Measurements from ENCODE around the gene SLC26A5.

SLC26A5 gene

DNA sequence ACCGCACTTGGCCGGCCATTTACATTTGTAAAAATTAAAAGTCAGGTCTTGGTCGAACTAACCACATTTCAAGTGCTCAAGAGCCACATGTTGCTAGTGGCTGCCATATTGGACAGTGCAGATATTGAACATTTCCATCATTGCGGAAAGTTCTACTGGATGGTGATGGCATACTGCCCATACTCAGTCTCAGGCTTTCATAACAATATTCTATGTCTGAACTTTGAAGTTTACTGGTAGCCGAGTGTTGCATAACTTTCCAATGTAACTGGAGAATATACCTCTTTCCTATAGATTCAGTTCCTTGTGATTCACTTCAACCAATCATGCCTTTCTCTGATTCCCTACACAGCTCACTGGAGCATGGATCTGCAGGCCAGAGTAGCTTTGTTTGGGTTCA lies 54.9 kb downstream of the SLC26A5 start:
- no peak for DNase-seq (ENCODE audit: low read depth)
- TF ChIP-seq, protein P1, sequence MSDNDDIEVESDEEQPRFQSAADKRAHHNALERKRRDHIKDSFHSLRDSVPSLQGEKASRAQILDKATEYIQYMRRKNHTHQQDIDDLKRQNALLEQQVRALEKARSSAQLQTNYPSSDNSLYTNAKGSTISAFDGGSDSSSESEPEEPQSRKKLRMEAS (IDR thresholded peaks at IDR 0.05; ENCODE audit: low read depth, low read length) = no peak
- TF ChIP-seq MYC (IDR thresholded peaks at IDR 0.05; ENCODE audit: low read depth, low read length) = no peak
- TF ChIP-seq POLR2A (IDR thresholded peaks at IDR 0.05; ENCODE audit: extremely low read depth, insufficient read length) = no peak
- TF ChIP-seq, protein P2, sequence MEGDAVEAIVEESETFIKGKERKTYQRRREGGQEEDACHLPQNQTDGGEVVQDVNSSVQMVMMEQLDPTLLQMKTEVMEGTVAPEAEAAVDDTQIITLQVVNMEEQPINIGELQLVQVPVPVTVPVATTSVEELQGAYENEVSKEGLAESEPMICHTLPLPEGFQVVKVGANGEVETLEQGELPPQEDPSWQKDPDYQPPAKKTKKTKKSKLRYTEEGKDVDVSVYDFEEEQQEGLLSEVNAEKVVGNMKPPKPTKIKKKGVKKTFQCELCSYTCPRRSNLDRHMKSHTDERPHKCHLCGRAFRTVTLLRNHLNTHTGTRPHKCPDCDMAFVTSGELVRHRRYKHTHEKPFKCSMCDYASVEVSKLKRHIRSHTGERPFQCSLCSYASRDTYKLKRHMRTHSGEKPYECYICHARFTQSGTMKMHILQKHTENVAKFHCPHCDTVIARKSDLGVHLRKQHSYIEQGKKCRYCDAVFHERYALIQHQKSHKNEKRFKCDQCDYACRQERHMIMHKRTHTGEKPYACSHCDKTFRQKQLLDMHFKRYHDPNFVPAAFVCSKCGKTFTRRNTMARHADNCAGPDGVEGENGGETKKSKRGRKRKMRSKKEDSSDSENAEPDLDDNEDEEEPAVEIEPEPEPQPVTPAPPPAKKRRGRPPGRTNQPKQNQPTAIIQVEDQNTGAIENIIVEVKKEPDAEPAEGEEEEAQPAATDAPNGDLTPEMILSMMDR (IDR thresholded peaks at IDR 0.05; ENCODE audit: low read depth, low read length) = no peak
- H3K4me3 ChIP-seq (ENCODE audit: low read depth, low read length) = no peak overlapping the region

DNA sequence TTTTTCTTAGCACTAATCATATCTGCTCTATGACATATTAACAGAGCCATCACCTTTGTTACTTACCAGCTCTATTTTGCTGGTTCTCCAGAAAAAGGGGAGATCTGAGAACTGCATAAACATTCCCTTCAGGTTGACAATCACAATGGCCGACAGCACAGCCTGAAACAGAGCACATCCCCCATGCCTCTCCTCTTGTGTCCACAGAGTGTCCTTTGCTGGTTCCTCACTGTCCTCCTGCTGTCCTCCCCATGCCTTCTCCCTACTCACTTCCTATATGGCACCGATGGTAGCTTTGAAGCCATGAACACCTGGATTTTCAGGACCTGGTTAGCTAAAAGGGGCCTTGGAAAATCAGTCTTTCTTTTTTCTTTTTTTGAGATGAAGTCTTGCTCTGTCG lies 56.7 kb downstream of the SLC26A5 start:
- no peak overlapping the region for H3K4me3 ChIP-seq (ENCODE audit: low read depth, low read length)
- TF ChIP-seq, protein P2 (IDR thresholded peaks at IDR 0.05; ENCODE audit: low read depth, low read length) = no peak
- TF ChIP-seq, protein P1 (IDR thresholded peaks at IDR 0.05; ENCODE audit: low read depth, low read length) = no peak
- no peak for TF ChIP-seq POLR2A (IDR thresholded peaks at IDR 0.05; ENCODE audit: extremely low read depth, insufficient read length)
- TF ChIP-seq MYC (IDR thresholded peaks at IDR 0.05; ENCODE audit: low read depth, low read length) = no peak
- DNase-seq (ENCODE audit: low read depth) = no peak

GRCh38 chr7:103388469-103389140 lies 57.4 kb downstream of the SLC26A5 start:
- no peak for TF ChIP-seq POLR2A (IDR thresholded peaks at IDR 0.05; ENCODE audit: extremely low read depth, insufficient read length)
- no peak for TF ChIP-seq MYC (IDR thresholded peaks at IDR 0.05; ENCODE audit: low read depth, low read length)
- TF ChIP-seq, protein P1 (IDR thresholded peaks at IDR 0.05; ENCODE audit: low read depth, low read length) = no peak
- TF ChIP-seq, protein P2 (IDR thresholded peaks at IDR 0.05; ENCODE audit: low read depth, low read length) = no peak
- H3K4me3 ChIP-seq (ENCODE audit: low read depth, low read length) = no peak overlapping the region
- no peak for DNase-seq (ENCODE audit: low read depth)

DNA sequence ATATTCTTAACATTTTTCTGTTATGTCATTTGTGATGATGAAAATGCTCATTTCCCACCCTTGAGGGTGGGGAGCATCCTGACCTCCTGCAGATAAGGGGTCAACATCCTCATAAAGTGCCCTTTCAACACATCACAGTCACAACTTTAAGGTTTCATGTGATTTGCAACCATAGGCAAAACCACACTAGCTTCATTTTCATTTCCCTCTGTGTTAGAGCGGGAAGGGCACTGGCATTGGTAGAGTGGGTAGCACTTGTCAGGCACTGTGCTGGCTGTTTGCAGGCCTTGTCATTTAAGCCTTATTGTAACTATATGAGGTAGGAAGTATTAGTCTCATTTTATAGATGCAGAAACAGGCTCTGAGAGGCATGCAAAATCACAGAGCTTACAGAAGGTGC lies 58.8 kb downstream of the SLC26A5 start:
- no peak overlapping the region for H3K4me3 ChIP-seq (ENCODE audit: low read depth, low read length)
- no peak for DNase-seq (ENCODE audit: low read depth)
- TF ChIP-seq, protein P1 (IDR thresholded peaks at IDR 0.05; ENCODE audit: low read depth, low read length) = no peak
- no peak for TF ChIP-seq MYC (IDR thresholded peaks at IDR 0.05; ENCODE audit: low read depth, low read length)
- no peak for TF ChIP-seq POLR2A (IDR thresholded peaks at IDR 0.05; ENCODE audit: extremely low read depth, insufficient read length)
- TF ChIP-seq, protein P2 (IDR thresholded peaks at IDR 0.05; ENCODE audit: low read depth, low read length) = no peak

- TF ChIP-seq, protein P2 (IDR thresholded peaks at IDR 0.05; ENCODE audit: low read depth, low read length) = no peak
- TF ChIP-seq, protein P1 (IDR thresholded peaks at IDR 0.05; ENCODE audit: low read depth, low read length) = no peak
- TF ChIP-seq POLR2A (IDR thresholded peaks at IDR 0.05; ENCODE audit: extremely low read depth, insufficient read length) (no peak), MYC (IDR thresholded peaks at IDR 0.05; ENCODE audit: low read depth, low read length) (no peak)
- DNase-seq (ENCODE audit: low read depth) = no peak
These were observed 64.0 kb downstream of the SLC26A5 start for GRCh38 chr7:103382032-103382402.

More at GRCh38 chr7:103382032-103382402, 64.0 kb downstream of the SLC26A5 start:
- H3K4me3 ChIP-seq (ENCODE audit: low read depth, low read length) = no peak overlapping the region
